HCT116 (cell line): ENCODE measurements around the gene PPP1R12B. TPM values are rescaled to one million over a fixed set of nuclear protein-coding genes. Genes with fewer than 3 reads are reported as not detected.

ENCODE experiments used
- ATAC-seq: fragments of 200-7000 bp; cut with Tn5 transposase; 2 replicates; pipeline ENCODE4 v1.9.1; 2020; ENCODE audit warnings: mild to moderate bottlenecking, moderate library complexity
- Bru-seq: library from RNA; stranded (reverse); fragments of 400-500 nt; gene quantifications from one replicate; lab custom pipeline; 2021; lab: Mats Ljungman, UMichigan
- BruChase-seq, 2 experiments: library from RNA; stranded (reverse); fragments of 400-500 nt; gene quantifications; one replicate each; lab custom pipeline; 2021; lab: Mats Ljungman, UMichigan
- BruUV-seq: library from RNA; stranded (reverse); fragments of 400-500 nt; replicated peaks from 2 replicates; lab custom pipeline; 2021; lab: Mats Ljungman, UMichigan
- CTCF ChIA-PET: fragments of 300-600 bp; sonication (Branson Sonifier 250); formaldehyde crosslinking; loops from one replicate; lab custom pipeline; 2021; ENCODE audit warnings: antibody characterized with exemption; lab: Charles Lee
- POLR2A ChIA-PET: fragments of 300-600, 350-600 bp; sonication (Branson Sonifier 250); formaldehyde crosslinking; loops from one replicate; lab custom pipeline; 2021; ENCODE audit warnings: antibody characterized with exemption; lab: Charles Lee
- RAD21 ChIA-PET, 2 experiments: fragments of 300-600 bp; sonication (Branson Sonifier 250); formaldehyde crosslinking; loops; one replicate each; lab custom pipeline; 2023; ENCODE audit warnings: low total read pairs in 2 of 2; ENCODE audit not compliant: uncharacterized antibody in 2 of 2, unreplicated experiment in 2 of 2, low non-redundant PET in 1 of 2; lab: Charles Lee
- DNase-seq: peaks from one replicate; pipeline ENCODE4 v3.0.0-alpha.2; 2010; ENCODE audit warnings: low read depth, low spot score
- H2AFZ ChIP-seq: fragments of 200-600 bp; shearing (Covaris generic), sonication (generic); 2 replicates; pipeline ENCODE4 v1.6.1; 2017; ENCODE audit warnings: low read depth, mixed run types, mixed read lengths, antibody characterized with exemption, low read length; ENCODE audit not compliant: poor library complexity, severe bottlenecking
- H3K27ac ChIP-seq: 2 replicates; pipeline ENCODE4 v1.5.1; 2012; ENCODE audit warnings: low read depth, low read length
- H3K27me3 ChIP-seq: fragments of 200-600 bp; sonication (generic); 2 replicates; pipeline ENCODE4 v1.6.1; 2016; ENCODE audit warnings: mixed run types, low read length, mixed read lengths; ENCODE audit not compliant: insufficient read depth
- H3K36me3 ChIP-seq, 2 experiments: fragments of 200-500 bp in 1 of 2; fragments of 200-600 bp in 1 of 2; sonication (Bioruptor generic) in 1 of 2; sonication (generic) in 1 of 2; 2 replicates each; pipeline versions ENCODE4 v1.5.1 to v1.6.1; 2014 to 2016; ENCODE audit warnings: low read length in 2 of 2, inconsistent platforms in 1 of 2, mixed read lengths in 1 of 2, mixed run types in 1 of 2; ENCODE audit not compliant: insufficient read depth in 2 of 2, control insufficient read depth in 1 of 2
- H3K4me1 ChIP-seq, 2 experiments: fragments of 200-600 bp in 1 of 2; sonication (generic) in 1 of 2; 2 replicates each; pipeline versions ENCODE4 v1.5.1 to v1.6.1; 2012 to 2017; ENCODE audit warnings: low read length in 2 of 2, inconsistent platforms in 1 of 2, mild to moderate bottlenecking in 1 of 2, mixed read lengths in 1 of 2, mixed run types in 1 of 2, moderate library complexity in 1 of 2; ENCODE audit not compliant: insufficient read depth in 2 of 2, control insufficient read depth in 1 of 2
- H3K4me2 ChIP-seq: fragments of 200-600 bp; sonication (generic); 2 replicates; pipeline ENCODE4 v1.6.1; 2017; ENCODE audit warnings: mixed run types, low read length, mixed read lengths
- H3K4me3 ChIP-seq, 2 experiments: fragments of 200-600 bp in 1 of 2; sonication (generic) in 1 of 2; replicated peaks in 1 of 2; 2 replicates each; pipeline ENCODE4 v1.5.1; 2011 to 2016; ENCODE audit warnings: low read length in 2 of 2, control low read depth in 1 of 2, low read depth in 1 of 2, mild to moderate bottlenecking in 1 of 2, mixed read lengths in 1 of 2, mixed run types in 1 of 2
- H3K79me2 ChIP-seq: fragments of 200-600 bp; sonication (generic); 2 replicates; pipeline ENCODE4 v1.6.1; 2017; ENCODE audit warnings: mild to moderate bottlenecking, mixed run types, low read length, moderate library complexity, mixed read lengths; ENCODE audit not compliant: insufficient read depth
- H3K9ac ChIP-seq: fragments of 200-600 bp; sonication (generic); 2 replicates; pipeline ENCODE4 v1.6.1; 2016; ENCODE audit warnings: low read length, mixed read lengths
- H3K9me2 ChIP-seq: fragments of 200-600 bp; sonication (generic), shearing (Covaris generic); 2 replicates; pipeline ENCODE4 v1.6.1; 2017; ENCODE audit warnings: mixed run types, mild to moderate bottlenecking, moderate library complexity; ENCODE audit not compliant: insufficient read depth
- H3K9me3 ChIP-seq, 2 experiments: fragments of 200-500 bp in 1 of 2; fragments of 200-600 bp in 1 of 2; sonication (Bioruptor generic) in 1 of 2; sonication (generic) in 1 of 2; 2 replicates each; pipeline ENCODE4 v1.6.1; 2014 to 2017; ENCODE audit warnings: low read length in 2 of 2, mixed read lengths in 2 of 2, inconsistent platforms in 1 of 2, low read depth in 1 of 2, mild to moderate bottlenecking in 1 of 2, mixed run types in 1 of 2, moderate library complexity in 1 of 2; ENCODE audit not compliant: control insufficient read depth in 1 of 2, insufficient read depth in 1 of 2
- H4K20me1 ChIP-seq: fragments of 200-600 bp; sonication (generic), shearing (Covaris generic); 2 replicates; pipeline ENCODE4 v1.6.1; 2017; ENCODE audit warnings: mixed run types, mild to moderate bottlenecking, moderate library complexity; ENCODE audit not compliant: insufficient read depth
- CEBPB ChIP-seq: IDR thresholded peaks from 2 replicates; pipeline ENCODE4 v1.6.1; 2012; ENCODE audit warnings: low read depth
- EGR1 ChIP-seq: IDR thresholded peaks from 2 replicates; pipeline ENCODE4 v1.6.1; 2012; ENCODE audit warnings: low read depth
- ELF1 ChIP-seq: IDR thresholded peaks from 2 replicates; pipeline ENCODE4 v1.6.1; 2012; ENCODE audit warnings: low read depth, borderline replicate concordance
- EZH2 ChIP-seq: fragments of 200-600 bp; sonication (generic); IDR thresholded peaks from 2 replicates; pipeline ENCODE4 v1.6.1; 2017; ENCODE audit warnings: antibody characterized with exemption, mixed run types
- EZH2phosphoT487 ChIP-seq: fragments of 200-600 bp; IDR thresholded peaks from 2 replicates; pipeline ENCODE4 v1.6.1; 2018; ENCODE audit warnings: antibody characterized with exemption, borderline replicate concordance
- FOSL1 ChIP-seq: IDR thresholded peaks from 2 replicates; pipeline ENCODE4 v1.6.1; 2012; ENCODE audit warnings: low read depth
- JUND ChIP-seq: IDR thresholded peaks from 2 replicates; pipeline ENCODE4 v1.6.1; 2012
- POLR2AphosphoS5 ChIP-seq: IDR thresholded peaks from 2 replicates; pipeline ENCODE4 v1.6.1; 2011; ENCODE audit warnings: mild to moderate bottlenecking, low read depth, low read length, moderate library complexity
- RAD21 ChIP-seq: IDR thresholded peaks from 2 replicates; pipeline ENCODE4 v1.6.1; 2012; ENCODE audit warnings: low read depth, mild to moderate bottlenecking
- SIN3A ChIP-seq: IDR thresholded peaks from 2 replicates; pipeline ENCODE4 v1.6.1; 2012; ENCODE audit warnings: low read depth
- SRF ChIP-seq: IDR thresholded peaks from 2 replicates; pipeline ENCODE4 v1.6.1; 2012; ENCODE audit warnings: low read depth
- TCF7L2 ChIP-seq: IDR thresholded peaks from 2 replicates; pipeline ENCODE4 v1.7.0; 2011; ENCODE audit warnings: borderline replicate concordance, inconsistent platforms; ENCODE audit not compliant: insufficient read depth, insufficient read length; ENCODE audit errors: extremely low read depth
- ZNF274 ChIP-seq: fragments of 200-500 bp; sonication (Bioruptor generic); IDR thresholded peaks from 2 replicates; pipeline ENCODE4 v1.6.1; 2014; ENCODE audit warnings: mild to moderate bottlenecking, low read depth, low read length, inconsistent platforms
- intact Hi-C: fragments of 100-400 bp; cut with micrococcal nuclease; formaldehyde crosslinking; loops from 2 replicates; pipeline ENCODE4 v1.10.0; 2022
- long read RNA-seq: library from polyadenylated mRNA; unstranded; transcript quantifications from one replicate; pipeline ENCODE4 v2.0.0, GENCODE V29; 2021; ENCODE audit not compliant: unreplicated experiment
- polyA plus RNA-seq: library from polyadenylated mRNA; unstranded; fragments of >200 nt; gene quantifications from 2 replicates; pipeline ENCODE4 v1.2.1, GENCODE V29; 2012; ENCODE audit warnings: missing spikeins
- total RNA-seq: library from RNA; stranded (reverse); gene quantifications from one replicate; pipeline ENCODE4 v1.2.1, GENCODE V29; 2021; ENCODE audit not compliant: unreplicated experiment
- TF ChIP-seq, protein P1 (sequence below): IDR thresholded peaks from 2 replicates; pipeline ENCODE4 v1.6.1; 2011; ENCODE audit warnings: mild to moderate bottlenecking, low read length, moderate library complexity; ENCODE audit not compliant: insufficient replicate concordance; ENCODE audit errors: extremely low read depth
- TF ChIP-seq, protein P2 (sequence below), 3 experiments: fragments of 200-600 bp in 1 of 3; sonication (generic) in 1 of 3; IDR thresholded peaks in 2 of 3; conservative IDR thresholded peaks in 1 of 3; 2 replicates each; pipeline ENCODE4 v1.5.1; 2012 to 2017; ENCODE audit warnings: low read depth in 2 of 3, low read length in 2 of 3, antibody characterized with exemption in 1 of 3, borderline replicate concordance in 1 of 3, control low read depth in 1 of 3, mild to moderate bottlenecking in 1 of 3, mixed read lengths in 1 of 3, mixed run types in 1 of 3, moderate library complexity in 1 of 3; ENCODE audit not compliant: insufficient read depth in 1 of 3
- TF ChIP-seq, protein P3 (sequence below): IDR thresholded peaks from 2 replicates; pipeline ENCODE4 v1.6.1; 2012
- TF ChIP-seq, protein P4 (sequence below): IDR thresholded peaks from 2 replicates; pipeline ENCODE4 v1.6.1; 2012

PPP1R12B gene, protein sequence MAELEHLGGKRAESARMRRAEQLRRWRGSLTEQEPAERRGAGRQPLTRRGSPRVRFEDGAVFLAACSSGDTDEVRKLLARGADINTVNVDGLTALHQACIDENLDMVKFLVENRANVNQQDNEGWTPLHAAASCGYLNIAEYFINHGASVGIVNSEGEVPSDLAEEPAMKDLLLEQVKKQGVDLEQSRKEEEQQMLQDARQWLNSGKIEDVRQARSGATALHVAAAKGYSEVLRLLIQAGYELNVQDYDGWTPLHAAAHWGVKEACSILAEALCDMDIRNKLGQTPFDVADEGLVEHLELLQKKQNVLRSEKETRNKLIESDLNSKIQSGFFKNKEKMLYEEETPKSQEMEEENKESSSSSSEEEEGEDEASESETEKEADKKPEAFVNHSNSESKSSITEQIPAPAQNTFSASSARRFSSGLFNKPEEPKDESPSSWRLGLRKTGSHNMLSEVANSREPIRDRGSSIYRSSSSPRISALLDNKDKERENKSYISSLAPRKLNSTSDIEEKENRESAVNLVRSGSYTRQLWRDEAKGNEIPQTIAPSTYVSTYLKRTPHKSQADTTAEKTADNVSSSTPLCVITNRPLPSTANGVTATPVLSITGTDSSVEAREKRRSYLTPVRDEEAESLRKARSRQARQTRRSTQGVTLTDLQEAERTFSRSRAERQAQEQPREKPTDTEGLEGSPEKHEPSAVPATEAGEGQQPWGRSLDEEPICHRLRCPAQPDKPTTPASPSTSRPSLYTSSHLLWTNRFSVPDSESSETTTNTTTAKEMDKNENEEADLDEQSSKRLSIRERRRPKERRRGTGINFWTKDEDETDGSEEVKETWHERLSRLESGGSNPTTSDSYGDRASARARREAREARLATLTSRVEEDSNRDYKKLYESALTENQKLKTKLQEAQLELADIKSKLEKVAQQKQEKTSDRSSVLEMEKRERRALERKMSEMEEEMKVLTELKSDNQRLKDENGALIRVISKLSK
- total RNA-seq = 14.3 TPM
- 1.9 and 2.8 TPM in 2 replicates for polyA plus RNA-seq
- Bru-seq, nascent RNA = percentile 69 among the genes with signal in this experiment
- percentile 60 among the genes with signal in this experiment for BruChase-seq, experiment 1, labeled RNA remaining after a 6-hour chase
- percentile 62 among the genes with signal in this experiment for BruChase-seq, experiment 2, labeled RNA remaining after a 2-hour chase
- long read RNA-seq, partial matches to known transcripts = 3 of 5 reads
- long read RNA-seq, other reads (novel, unspliced or antisense) = 1 of 5 reads

DNA sequence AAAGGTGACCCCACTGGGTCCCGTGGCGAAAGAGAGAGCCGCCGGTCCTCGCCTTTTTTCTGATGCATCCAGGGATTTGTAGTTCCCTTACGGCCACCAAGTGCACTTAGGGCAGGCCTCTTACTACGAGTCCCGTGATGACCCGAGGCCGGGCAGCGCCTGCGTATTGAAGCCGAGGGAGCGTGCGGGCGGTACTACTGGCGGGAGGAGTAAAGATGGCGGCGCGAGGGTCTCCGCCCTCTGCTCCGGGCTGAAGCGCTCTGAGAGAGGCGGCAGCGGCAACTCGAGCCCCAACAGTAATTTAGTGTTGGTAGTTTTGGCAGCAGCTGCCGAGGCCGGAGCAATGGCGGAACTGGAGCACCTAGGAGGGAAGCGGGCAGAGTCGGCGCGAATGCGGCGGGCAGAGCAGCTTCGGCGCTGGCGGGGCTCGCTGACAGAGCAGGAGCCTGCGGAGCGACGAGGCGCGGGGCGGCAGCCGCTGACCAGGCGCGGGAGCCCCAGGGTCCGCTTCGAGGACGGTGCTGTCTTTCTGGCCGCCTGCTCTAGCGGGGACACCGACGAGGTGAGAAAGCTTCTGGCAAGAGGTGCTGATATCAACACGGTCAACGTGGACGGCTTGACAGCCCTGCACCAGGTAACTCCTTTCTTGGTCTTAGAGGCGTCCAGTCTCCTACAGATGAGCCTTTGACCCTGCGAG, at the start of gene PPP1R12B:
Gene PPP1R12B (plus strand): TSS at position 191 of the 697 bp plus-strand sequence. CDS start 153 bp downstream, at position 344.
- Histone ChIP-seq H3K9me3 (no peaks in the 10 kb centered on the region), H3K9me2 (no peaks in the 10 kb centered on the region), H3K4me3 (peak within 1 kb of the TSS; percentile 63 to 81), H3K4me2 (peak within 1 kb of the TSS; percentile 84), H3K4me1 (peaks cover 5 to 13% of the 10 kb centered on the region in 2 experiments), H3K36me3 (no peaks in the 10 kb centered on the region), H3K27me3 (no peaks in the 10 kb centered on the region), H3K27ac (peak within 1 kb of the TSS; percentile 50; the same call in 1 of the 2 replicates), H3K79me2 (peaks cover 14% of the 10 kb centered on the region), H2AFZ (peak within 1 kb of the TSS; percentile 99), H3K9ac (peak within 1 kb of the TSS; percentile 71), H4K20me1 (no peaks in the 10 kb centered on the region)
- ATAC-seq (peak; percentile 97), DNase-seq (peak; percentile 98)
- RAD21 ChIA-PET = no interaction called here
- CTCF ChIA-PET = interaction anchor here (0.7 kb wide), 1 partner anchor 33 kb away, joined by 3 read pairs; no protein-coding TSS in a partner anchor
- intact Hi-C loops = loop anchor here (10.0 kb wide), 1 partner anchor 106 kb away; no protein-coding TSS in a partner anchor
- BruUV-seq = no TSS peak
- POLR2A ChIA-PET = no interaction called here
- TF ChIP-seq EZH2phosphoT487 (no peak), EGR1 (peak; percentile 66), SRF (no peak), POLR2AphosphoS5 (peak; percentile 62), CEBPB (no peak), TCF7L2 (peak; percentile 98), RAD21 (no peak), SIN3A (peak; percentile 50; the same call in 1 of the 2 replicates), FOSL1 (no peak), ZNF274 (no peak), ELF1 (peak; percentile 70; the same call in 1 of the 2 replicates), JUND (no peak), EZH2 (no peak)
- TF ChIP-seq, protein P1, sequence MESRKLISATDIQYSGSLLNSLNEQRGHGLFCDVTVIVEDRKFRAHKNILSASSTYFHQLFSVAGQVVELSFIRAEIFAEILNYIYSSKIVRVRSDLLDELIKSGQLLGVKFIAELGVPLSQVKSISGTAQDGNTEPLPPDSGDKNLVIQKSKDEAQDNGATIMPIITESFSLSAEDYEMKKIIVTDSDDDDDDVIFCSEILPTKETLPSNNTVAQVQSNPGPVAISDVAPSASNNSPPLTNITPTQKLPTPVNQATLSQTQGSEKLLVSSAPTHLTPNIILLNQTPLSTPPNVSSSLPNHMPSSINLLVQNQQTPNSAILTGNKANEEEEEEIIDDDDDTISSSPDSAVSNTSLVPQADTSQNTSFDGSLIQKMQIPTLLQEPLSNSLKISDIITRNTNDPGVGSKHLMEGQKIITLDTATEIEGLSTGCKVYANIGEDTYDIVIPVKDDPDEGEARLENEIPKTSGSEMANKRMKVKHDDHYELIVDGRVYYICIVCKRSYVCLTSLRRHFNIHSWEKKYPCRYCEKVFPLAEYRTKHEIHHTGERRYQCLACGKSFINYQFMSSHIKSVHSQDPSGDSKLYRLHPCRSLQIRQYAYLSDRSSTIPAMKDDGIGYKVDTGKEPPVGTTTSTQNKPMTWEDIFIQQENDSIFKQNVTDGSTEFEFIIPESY = no peak
- TF ChIP-seq, protein P2, sequence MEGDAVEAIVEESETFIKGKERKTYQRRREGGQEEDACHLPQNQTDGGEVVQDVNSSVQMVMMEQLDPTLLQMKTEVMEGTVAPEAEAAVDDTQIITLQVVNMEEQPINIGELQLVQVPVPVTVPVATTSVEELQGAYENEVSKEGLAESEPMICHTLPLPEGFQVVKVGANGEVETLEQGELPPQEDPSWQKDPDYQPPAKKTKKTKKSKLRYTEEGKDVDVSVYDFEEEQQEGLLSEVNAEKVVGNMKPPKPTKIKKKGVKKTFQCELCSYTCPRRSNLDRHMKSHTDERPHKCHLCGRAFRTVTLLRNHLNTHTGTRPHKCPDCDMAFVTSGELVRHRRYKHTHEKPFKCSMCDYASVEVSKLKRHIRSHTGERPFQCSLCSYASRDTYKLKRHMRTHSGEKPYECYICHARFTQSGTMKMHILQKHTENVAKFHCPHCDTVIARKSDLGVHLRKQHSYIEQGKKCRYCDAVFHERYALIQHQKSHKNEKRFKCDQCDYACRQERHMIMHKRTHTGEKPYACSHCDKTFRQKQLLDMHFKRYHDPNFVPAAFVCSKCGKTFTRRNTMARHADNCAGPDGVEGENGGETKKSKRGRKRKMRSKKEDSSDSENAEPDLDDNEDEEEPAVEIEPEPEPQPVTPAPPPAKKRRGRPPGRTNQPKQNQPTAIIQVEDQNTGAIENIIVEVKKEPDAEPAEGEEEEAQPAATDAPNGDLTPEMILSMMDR (IDR thresholded peaks at IDR 0.05 in 2 of 3, conservative IDR thresholded peaks at IDR 0.05 in 1 of 3; ENCODE audit: borderline replicate concordance in 1 of 3, insufficient read depth in 1 of 3, low read depth in 2 of 3, low read length in 2 of 3) = no peak
- TF ChIP-seq, protein P3, sequence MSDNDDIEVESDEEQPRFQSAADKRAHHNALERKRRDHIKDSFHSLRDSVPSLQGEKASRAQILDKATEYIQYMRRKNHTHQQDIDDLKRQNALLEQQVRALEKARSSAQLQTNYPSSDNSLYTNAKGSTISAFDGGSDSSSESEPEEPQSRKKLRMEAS = no peak; the same call in none of the 2 replicates
- TF ChIP-seq, protein P4, sequence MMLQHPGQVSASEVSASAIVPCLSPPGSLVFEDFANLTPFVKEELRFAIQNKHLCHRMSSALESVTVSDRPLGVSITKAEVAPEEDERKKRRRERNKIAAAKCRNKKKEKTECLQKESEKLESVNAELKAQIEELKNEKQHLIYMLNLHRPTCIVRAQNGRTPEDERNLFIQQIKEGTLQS = no peak
